IgD-negative memory B cell (primary cell): ENCODE measurements around the gene DPT. TPM values are rescaled to one million over a fixed set of nuclear protein-coding genes. Genes with fewer than 3 reads are reported as not detected.
"Not testable (repeated sequence)": the region's sequence is repeated elsewhere in the genome, so short reads cannot be mapped to it uniquely, and the experiment has no call there.

Experiments
- H3K27ac Mint-ChIP-seq, 3 donors: one replicate each; pipeline ENCODE4 v1.8.0; 2020 to 2022; ENCODE audit warnings: mild to moderate bottlenecking in 3 of 3, mixed read lengths in 3 of 3, moderate library complexity in 1 of 3
- H3K27me3 Mint-ChIP-seq: one replicate; pipeline ENCODE4 v1.8.0; 2021; ENCODE audit warnings: mixed read lengths
- H3K36me3 Mint-ChIP-seq: one replicate; pipeline ENCODE4 v1.8.0; 2020; ENCODE audit warnings: mild to moderate bottlenecking, mixed read lengths
- H3K4me1 Mint-ChIP-seq, 3 donors: one replicate each; pipeline ENCODE4 v1.8.0; 2020 to 2022; ENCODE audit warnings: mixed read lengths in 3 of 3, mild to moderate bottlenecking in 1 of 3
- H3K4me3 Mint-ChIP-seq, 4 donors: one replicate each; pipeline ENCODE4 v1.8.0; 2020 to 2022; ENCODE audit warnings: mild to moderate bottlenecking in 4 of 4, mixed read lengths in 4 of 4, moderate library complexity in 3 of 4
- H3K9me3 Mint-ChIP-seq, 3 donors: one replicate each; pipeline ENCODE4 v1.8.0; 2020 to 2021; ENCODE audit warnings: mixed read lengths in 3 of 3, mild to moderate bottlenecking in 1 of 3
- polyA plus RNA-seq: library from polyadenylated mRNA; unstranded; fragments of 300-500 nt; fragmentation: Illumina TruSeq; gene quantifications from one replicate; pipeline ENCODE4 v1.2.3, GENCODE V29; 2021

Gene DPT
- polyA plus RNA-seq = not detected

GRCh38 chr1:168728473-168729404, at the start of gene DPT:
Gene DPT (minus strand): TSS chr1:168729206. CDS start chr1:168729174, 32 bp downstream.
- Mint-ChIP-seq H3K9me3 (peaks cover 0 to 5% (median 0%) of the 10 kb centered on the region in 3 donors), H3K4me3 (no peak within 1 kb of the TSS), H3K27me3 (no peaks in the 10 kb centered on the region), H3K36me3 (no peaks in the 10 kb centered on the region), H3K27ac (peak within 1 kb of the TSS in 1 of 3 donors; percentile 55), H3K4me1 (no peaks in the 10 kb centered on the region)

- H3K4me1 Mint-ChIP-seq = no peaks in the 10 kb centered on the region
- H3K9me3 Mint-ChIP-seq = peaks cover 0 to 3% (median 0%) of the 10 kb centered on the region in 3 donors
- no peak overlapping the region for H3K27ac Mint-ChIP-seq
- no peaks in the 10 kb centered on the region for H3K36me3 Mint-ChIP-seq
- no peak overlapping the region for H3K4me3 Mint-ChIP-seq
- H3K27me3 Mint-ChIP-seq = no peaks in the 10 kb centered on the region
Measured at GRCh38 chr1:168775366-168775765, 46.4 kb upstream of the DPT start.

GRCh38 chr1:168774241-168774640, 45.2 kb upstream of the DPT start:
- Mint-ChIP-seq H3K27me3 (no peaks in the 10 kb centered on the region), H3K36me3 (no peaks in the 10 kb centered on the region), H3K4me1 (no peaks in the 10 kb centered on the region), H3K9me3 (peaks cover 0 to under 1% (median 0%) of the 10 kb centered on the region in 3 donors), H3K27ac (peak overlapping the region in 1 of 3 donors; percentile 61), H3K4me3 (no peak overlapping the region)

GRCh38 chr1:168772428-168773060, 43.5 kb upstream of the DPT start:
- Mint-ChIP-seq H3K36me3 (no peaks in the 10 kb centered on the region), H3K4me1 (no peaks in the 10 kb centered on the region), H3K27ac (no peak overlapping the region), H3K4me3 (no peak overlapping the region), H3K27me3 (peaks cover 4% of the 10 kb centered on the region), H3K9me3 (no peaks in the 10 kb centered on the region)

GRCh38 chr1:168771104-168771630, 42.2 kb upstream of the DPT start:
- Mint-ChIP-seq H3K27ac (no peak overlapping the region), H3K36me3 (no peaks in the 10 kb centered on the region), H3K9me3 (no peaks in the 10 kb centered on the region), H3K4me1 (no peaks in the 10 kb centered on the region), H3K27me3 (peaks cover 4% of the 10 kb centered on the region), H3K4me3 (peak overlapping the region in 1 of 4 donors; percentile 7)

GRCh38 chr1:168769893-168770292, 40.9 kb upstream of the DPT start:
- H3K4me1 Mint-ChIP-seq, H3K36me3 Mint-ChIP-seq, H3K9me3 Mint-ChIP-seq, H3K27ac Mint-ChIP-seq, H3K27me3 Mint-ChIP-seq, H3K4me3 Mint-ChIP-seq: not testable (repeated sequence)

GRCh38 chr1:168767894-168768584, 39.0 kb upstream of the DPT start:
- H3K36me3 Mint-ChIP-seq = no peaks in the 10 kb centered on the region
- no peaks in the 10 kb centered on the region for H3K4me1 Mint-ChIP-seq
- no peaks in the 10 kb centered on the region for H3K9me3 Mint-ChIP-seq
- H3K4me3 Mint-ChIP-seq = no peak overlapping the region
- no peak overlapping the region for H3K27ac Mint-ChIP-seq
- peaks cover 4% of the 10 kb centered on the region for H3K27me3 Mint-ChIP-seq

- Mint-ChIP-seq H3K4me3 (no peak overlapping the region), H3K27ac (no peak overlapping the region), H3K4me1 (no peaks in the 10 kb centered on the region), H3K9me3 (peaks cover 0 to 2% (median 0%) of the 10 kb centered on the region in 3 donors), H3K36me3 (no peaks in the 10 kb centered on the region), H3K27me3 (peaks cover 4% of the 10 kb centered on the region)
Measured at GRCh38 chr1:168766568-168766967, 37.6 kb upstream of the DPT start.

- H3K4me3 Mint-ChIP-seq = no peak overlapping the region
- H3K4me1 Mint-ChIP-seq = no peaks in the 10 kb centered on the region
- peaks cover 2% of the 10 kb centered on the region for H3K27me3 Mint-ChIP-seq
- H3K27ac Mint-ChIP-seq = no peak overlapping the region
- H3K36me3 Mint-ChIP-seq = no peaks in the 10 kb centered on the region
- H3K9me3 Mint-ChIP-seq = peaks cover 0 to 2% (median 0%) of the 10 kb centered on the region in 3 donors
Measured at GRCh38 chr1:168763031-168763430, 34.0 kb upstream of the DPT start.

GRCh38 chr1:168762473-168762872, 33.5 kb upstream of the DPT start:
- Mint-ChIP-seq H3K4me3 (no peak overlapping the region), H3K27me3 (no peaks in the 10 kb centered on the region), H3K4me1 (no peaks in the 10 kb centered on the region), H3K9me3 (peaks cover 0 to 2% (median 0%) of the 10 kb centered on the region in 3 donors), H3K27ac (no peak overlapping the region), H3K36me3 (no peaks in the 10 kb centered on the region)

- H3K9me3 Mint-ChIP-seq = peaks cover 0 to 5% (median 0%) of the 10 kb centered on the region in 3 donors
- no peak overlapping the region for H3K27ac Mint-ChIP-seq
- no peak overlapping the region for H3K4me3 Mint-ChIP-seq
- H3K4me1 Mint-ChIP-seq = no peaks in the 10 kb centered on the region
- no peaks in the 10 kb centered on the region for H3K27me3 Mint-ChIP-seq
- H3K36me3 Mint-ChIP-seq = no peaks in the 10 kb centered on the region
Measured at GRCh38 chr1:168760781-168761180, 31.8 kb upstream of the DPT start.

- peaks cover 0 to 5% (median 0%) of the 10 kb centered on the region in 3 donors for H3K9me3 Mint-ChIP-seq
- H3K27me3 Mint-ChIP-seq = no peaks in the 10 kb centered on the region
- H3K4me1 Mint-ChIP-seq = no peaks in the 10 kb centered on the region
- no peaks in the 10 kb centered on the region for H3K36me3 Mint-ChIP-seq
- no peak overlapping the region for H3K27ac Mint-ChIP-seq
- no peak overlapping the region for H3K4me3 Mint-ChIP-seq
Measured at GRCh38 chr1:168760241-168760640, 31.2 kb upstream of the DPT start.

GRCh38 chr1:168759077-168759476, 30.1 kb upstream of the DPT start:
- H3K36me3 Mint-ChIP-seq = no peaks in the 10 kb centered on the region
- H3K27ac Mint-ChIP-seq = no peak overlapping the region
- no peak overlapping the region for H3K4me3 Mint-ChIP-seq
- H3K27me3 Mint-ChIP-seq = peaks cover 4% of the 10 kb centered on the region
- no peaks in the 10 kb centered on the region for H3K4me1 Mint-ChIP-seq
- peaks cover 0 to 5% (median 0%) of the 10 kb centered on the region in 3 donors for H3K9me3 Mint-ChIP-seq

GRCh38 chr1:168758503-168758902, 29.5 kb upstream of the DPT start:
- no peaks in the 10 kb centered on the region for H3K4me1 Mint-ChIP-seq
- peaks cover 0 to 5% (median 0%) of the 10 kb centered on the region in 3 donors for H3K9me3 Mint-ChIP-seq

More at GRCh38 chr1:168758503-168758902, 29.5 kb upstream of the DPT start:
- H3K27me3 Mint-ChIP-seq = peaks cover 4% of the 10 kb centered on the region
- H3K27ac Mint-ChIP-seq = no peak overlapping the region
- no peak overlapping the region for H3K4me3 Mint-ChIP-seq
- no peaks in the 10 kb centered on the region for H3K36me3 Mint-ChIP-seq
